GM12874 (cell line): ENCODE data around the gene RPL36.

Source experiments
- TF ChIP-seq, protein P1 (sequence below): IDR thresholded peaks from 2 replicates; pipeline ENCODE4 v1.5.1; 2011; ENCODE audit warnings: low read depth, mild to moderate bottlenecking, control low read depth, low read length, moderate library complexity; ENCODE audit not compliant: insufficient read depth

The RPL36 gene

GRCh38 chr19:5690125-5690954, at the start of gene RPL36:
Gene RPL36 (plus strand): TSS chr19:5690295. CDS start chr19:5690508, 213 bp downstream.
- TF ChIP-seq, protein P1, sequence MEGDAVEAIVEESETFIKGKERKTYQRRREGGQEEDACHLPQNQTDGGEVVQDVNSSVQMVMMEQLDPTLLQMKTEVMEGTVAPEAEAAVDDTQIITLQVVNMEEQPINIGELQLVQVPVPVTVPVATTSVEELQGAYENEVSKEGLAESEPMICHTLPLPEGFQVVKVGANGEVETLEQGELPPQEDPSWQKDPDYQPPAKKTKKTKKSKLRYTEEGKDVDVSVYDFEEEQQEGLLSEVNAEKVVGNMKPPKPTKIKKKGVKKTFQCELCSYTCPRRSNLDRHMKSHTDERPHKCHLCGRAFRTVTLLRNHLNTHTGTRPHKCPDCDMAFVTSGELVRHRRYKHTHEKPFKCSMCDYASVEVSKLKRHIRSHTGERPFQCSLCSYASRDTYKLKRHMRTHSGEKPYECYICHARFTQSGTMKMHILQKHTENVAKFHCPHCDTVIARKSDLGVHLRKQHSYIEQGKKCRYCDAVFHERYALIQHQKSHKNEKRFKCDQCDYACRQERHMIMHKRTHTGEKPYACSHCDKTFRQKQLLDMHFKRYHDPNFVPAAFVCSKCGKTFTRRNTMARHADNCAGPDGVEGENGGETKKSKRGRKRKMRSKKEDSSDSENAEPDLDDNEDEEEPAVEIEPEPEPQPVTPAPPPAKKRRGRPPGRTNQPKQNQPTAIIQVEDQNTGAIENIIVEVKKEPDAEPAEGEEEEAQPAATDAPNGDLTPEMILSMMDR: peak; percentile 99

DNA sequence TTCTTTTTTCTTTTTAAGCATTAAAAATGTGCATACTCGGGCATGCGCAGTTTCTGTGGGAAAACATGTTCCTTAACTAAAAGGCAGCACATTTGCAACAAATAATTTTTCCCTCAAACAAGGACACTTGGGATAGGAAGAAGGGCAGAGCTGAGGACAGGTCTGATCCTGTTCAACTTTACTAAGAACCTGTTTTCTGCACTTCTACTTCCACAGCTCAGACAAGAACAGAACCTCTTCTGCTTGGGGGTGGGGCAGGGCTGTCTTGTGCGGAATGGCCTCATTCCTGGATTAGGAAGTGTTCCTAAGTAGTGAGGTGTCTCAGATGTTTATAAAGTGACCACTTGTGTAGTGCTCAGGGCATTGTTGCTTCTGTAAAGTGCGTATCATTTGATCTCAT, 48.9 kb upstream of the RPL36 start:
- TF ChIP-seq, protein P1: no peak

- TF ChIP-seq, protein P1: no peak
These were observed 47.9 kb upstream of the RPL36 start for GRCh38 chr19:5642204-5642603.

- TF ChIP-seq, protein P1: no peak
These were observed 47.0 kb upstream of the RPL36 start for GRCh38 chr19:5643060-5643459.

GRCh38 chr19:5644037-5644436, 46.1 kb upstream of the RPL36 start:
- TF ChIP-seq, protein P1: no peak

GRCh38 chr19:5645409-5645808, 44.7 kb upstream of the RPL36 start:
- TF ChIP-seq, protein P1: no peak

GRCh38 chr19:5646703-5647102, 43.4 kb upstream of the RPL36 start:
- TF ChIP-seq, protein P1: no peak
